HG03095 (cell line): ENCODE results near the gene SLC12A7.
A peak's percentile ranks its signal among the peaks of the same experiment; 100 is the strongest.

ENCODE experiments used
- ATAC-seq: cut with Tn5 transposase; IDR thresholded peaks from one replicate; pipeline ENCODE4 v1.9.1; 2021; ENCODE audit warnings: moderate library complexity; ENCODE audit not compliant: unreplicated experiment

The SLC12A7 gene

DNA sequence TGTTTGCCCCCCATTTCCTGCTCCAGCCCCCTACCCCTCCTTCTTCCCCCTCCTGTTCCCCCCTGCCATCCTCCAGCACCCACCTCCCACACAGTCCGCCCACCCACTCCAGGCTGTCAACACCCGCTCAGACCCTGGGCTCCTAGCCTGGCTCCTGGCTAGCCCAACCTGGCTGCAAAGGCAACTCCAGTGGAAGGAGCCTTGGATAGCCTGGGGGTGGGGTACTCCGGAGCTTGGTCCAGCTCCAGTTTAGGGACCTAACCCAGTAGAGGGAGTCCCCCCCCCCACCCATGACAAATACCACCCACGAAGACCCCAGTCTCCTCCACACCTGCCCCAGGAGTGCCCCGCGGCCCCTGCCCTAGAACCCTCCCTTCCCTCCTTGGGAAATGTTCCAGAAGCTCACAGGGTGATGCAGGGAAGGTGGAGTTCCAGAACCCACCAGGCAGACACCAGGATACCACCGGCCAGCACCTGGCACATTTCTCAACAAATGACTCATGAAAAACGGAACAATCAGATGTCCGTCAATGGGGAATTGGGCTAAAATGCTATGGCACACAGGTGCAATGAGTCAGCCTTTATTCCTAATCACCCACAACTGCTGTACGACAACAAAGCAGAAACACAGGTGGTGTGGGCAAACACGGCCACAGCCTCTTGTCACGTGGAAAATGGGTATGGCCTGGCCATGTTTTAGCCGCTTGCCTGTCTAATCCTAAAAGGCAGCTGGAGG is 901 bp upstream of the SLC12A7 start:
- ATAC-seq: no peak

DNA sequence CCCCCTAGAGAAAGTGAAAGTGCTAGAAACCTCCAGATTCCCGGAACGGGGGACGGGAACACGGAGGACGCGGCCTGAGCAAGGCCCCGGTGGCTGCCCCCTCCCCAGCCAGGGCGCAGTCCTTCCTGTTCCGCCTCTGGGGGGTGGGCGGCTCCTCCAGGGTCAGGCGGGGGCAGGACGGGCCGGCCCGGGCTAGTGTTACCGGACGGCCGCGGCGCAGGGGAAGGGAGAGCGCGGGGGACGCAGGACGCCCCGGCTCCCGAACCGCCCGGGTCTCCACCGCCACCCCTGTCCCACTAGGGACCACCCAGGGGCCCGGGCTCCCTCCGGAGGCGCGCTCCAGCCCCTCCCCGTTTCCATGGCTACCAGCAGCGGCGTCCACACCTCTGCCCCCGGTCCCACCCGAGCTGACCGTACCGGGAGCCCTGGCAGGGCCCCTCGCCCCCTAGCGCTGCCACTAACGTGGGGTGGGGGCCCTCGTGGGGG is 579 bp downstream of the SLC12A7 start:
- peak; percentile 8 for ATAC-seq

DNA sequence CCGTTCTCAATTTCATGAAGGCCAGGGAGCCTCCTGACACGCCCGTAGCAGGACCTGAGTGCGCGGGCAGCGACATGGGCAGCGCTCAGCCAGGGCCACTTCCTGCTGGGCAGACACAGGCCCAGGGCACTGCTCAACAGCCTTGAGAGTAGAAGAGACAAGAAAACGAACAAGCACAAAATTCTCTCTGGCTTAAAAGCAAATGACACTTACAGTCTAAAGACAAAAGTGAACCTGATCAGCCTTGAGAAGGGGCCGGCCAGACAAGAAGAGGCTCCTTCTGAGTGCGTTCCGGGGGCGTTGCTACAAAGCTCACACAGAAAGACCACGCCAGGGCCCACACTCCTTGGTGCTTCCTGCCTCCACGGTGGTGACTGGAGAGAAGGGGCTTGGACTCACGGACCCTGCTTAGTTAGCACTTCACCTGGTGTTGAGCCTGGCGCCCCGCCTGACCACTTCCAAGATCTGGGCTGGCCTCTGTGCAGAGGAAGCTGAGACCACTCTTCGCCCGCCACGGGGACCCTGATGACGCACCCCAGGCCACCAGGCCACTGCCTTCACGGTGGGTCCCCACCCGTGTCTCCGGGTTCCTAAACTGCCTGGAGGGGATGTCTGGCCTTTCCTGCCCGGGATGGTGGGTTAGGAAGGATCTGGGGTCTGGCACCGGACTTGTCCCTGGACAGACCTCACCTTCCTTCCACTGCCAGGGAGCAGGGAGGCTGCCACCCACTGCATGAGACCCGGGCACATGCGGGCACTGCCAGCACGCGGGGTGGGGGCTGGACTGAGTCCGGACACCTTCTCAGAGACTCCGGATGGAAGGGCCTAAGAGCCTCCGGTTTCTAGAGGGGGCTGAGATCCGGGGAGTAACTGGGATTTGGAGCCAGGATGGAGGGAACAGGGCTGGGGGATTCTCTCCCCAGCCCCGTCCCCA is 1.3 kb downstream of the SLC12A7 start:
- ATAC-seq: no peak

DNA sequence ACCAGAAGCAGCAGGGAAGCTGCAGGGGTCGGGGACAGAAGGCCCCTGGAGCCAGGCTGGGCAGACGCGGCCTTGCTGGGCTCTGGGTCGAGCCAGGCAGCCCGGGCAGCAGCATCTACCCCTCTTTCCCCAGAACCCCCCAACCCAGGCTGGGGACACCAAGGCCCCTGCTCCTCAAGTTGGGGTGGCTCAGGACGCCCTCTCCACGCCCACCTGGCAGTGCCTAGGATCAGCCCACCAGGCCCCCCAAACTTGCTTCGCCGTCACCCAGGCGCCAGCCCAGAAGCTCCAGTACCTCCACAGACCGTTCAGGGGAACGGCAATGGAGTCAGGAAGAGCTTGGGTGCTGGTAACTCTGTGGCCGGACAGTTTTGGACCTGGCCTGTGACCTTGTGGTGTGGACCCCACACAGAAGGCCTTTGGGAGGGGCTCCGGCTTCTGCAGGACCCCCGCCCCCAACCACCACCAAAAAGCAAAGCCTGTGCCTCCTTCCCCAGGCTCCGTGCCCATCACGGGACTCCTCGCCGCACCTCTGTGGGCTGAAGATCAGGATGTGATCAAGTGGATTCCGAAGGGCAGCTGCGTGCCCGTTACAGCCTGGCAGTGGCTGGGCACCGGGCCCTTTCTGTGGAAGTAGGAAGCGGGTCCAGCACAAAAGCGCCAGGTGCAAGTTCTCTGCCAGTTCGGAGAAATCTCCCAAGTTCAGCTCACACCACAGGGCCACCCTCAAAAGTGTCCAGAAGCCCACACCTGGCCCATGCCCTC is 2.1 kb downstream of the SLC12A7 start:
- no peak for ATAC-seq

DNA sequence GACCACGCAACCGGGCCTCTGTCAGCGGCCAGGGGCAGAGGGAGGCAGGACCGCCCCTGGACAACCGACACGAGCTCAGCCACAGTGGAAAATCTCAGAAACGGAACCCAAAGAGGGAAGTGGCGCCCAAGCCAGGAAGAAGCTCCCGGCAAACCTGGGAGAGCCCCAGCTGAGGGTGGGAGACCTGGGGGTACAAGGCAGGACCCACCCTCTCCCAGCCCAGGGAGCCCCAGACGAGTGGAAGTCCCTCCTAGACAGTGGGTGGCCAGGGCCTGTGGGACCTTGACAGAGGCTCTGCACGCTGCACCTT is 3.0 kb downstream of the SLC12A7 start:
- no peak for ATAC-seq

DNA sequence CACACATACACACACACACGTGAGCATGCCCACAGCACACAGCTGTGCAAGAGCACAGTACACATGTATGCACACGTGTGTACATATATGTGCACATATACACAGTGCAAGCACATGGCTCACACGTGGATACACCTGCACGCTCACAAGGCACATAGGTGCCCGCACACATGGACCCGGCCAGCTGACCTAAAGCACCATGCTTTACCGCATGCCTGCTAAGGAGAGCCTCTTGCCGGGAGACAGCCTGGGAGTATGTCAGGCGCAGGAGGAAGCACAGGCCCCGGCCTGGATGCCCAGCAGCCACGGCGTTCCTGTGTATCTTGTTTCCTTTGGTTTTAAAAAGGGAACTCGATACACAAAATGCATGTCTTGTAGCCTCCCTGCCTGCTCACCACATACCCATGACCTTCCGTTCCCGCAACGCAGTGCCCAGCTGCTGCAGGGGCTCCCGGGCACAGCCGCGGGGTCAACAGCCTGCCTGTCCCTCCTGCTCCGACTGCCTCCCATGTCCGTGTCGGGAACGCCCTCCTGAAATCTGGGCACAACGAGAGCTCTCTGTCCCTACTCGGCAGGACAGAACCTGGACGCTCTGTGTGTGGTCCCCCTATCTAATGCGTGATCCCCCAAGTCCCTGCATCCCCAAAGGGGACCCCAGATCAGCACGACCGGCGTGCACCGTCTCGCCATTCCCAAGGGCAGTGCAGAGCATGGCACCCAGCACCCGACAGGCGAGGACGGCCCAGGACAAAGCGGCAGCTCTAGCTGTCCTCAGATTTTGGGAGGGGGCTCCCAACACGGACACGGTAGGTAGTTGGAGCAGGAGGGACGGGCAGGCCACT is 3.6 kb downstream of the SLC12A7 start:
- no peak for ATAC-seq

DNA sequence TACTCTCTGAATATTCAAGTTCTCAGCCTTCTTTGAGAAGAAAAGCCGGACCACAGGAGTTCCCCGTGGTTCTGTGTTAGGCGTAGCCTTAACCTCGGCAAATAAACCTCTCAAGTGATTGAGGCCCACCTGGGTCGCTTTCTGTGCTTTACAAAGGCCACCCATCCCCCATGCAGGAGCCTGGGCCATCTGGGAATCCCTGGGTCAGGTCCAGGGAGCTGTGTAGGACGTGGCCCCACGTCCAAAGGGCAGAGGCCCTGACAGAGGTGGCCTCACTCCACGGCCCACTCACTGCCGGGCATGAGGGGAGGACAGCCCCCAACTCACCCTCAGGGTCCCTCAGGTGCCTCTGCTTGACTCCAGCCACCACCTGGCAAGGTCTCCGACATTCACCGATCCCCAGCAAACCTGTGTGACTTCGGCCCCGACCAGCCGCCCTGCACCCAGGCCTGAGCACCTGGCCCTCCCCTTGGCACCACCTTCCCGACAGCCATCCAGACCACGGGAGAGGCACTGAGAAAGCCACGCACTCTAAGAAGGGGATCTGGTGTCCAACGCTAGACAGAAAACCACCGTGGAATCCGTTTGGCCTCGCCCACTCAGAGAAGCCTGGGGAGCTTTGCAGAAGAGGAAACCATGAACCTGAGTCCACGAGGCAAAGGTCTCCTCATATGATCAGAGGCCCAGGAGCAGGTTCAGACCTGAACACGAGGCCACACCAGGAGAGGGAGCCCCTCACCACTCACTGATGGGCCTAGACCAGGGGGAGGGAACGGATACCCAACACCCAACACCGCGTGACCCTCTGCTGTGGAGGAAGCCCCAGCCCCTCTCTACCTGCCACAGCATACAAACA is 4.5 kb downstream of the SLC12A7 start:
- no peak for ATAC-seq

DNA sequence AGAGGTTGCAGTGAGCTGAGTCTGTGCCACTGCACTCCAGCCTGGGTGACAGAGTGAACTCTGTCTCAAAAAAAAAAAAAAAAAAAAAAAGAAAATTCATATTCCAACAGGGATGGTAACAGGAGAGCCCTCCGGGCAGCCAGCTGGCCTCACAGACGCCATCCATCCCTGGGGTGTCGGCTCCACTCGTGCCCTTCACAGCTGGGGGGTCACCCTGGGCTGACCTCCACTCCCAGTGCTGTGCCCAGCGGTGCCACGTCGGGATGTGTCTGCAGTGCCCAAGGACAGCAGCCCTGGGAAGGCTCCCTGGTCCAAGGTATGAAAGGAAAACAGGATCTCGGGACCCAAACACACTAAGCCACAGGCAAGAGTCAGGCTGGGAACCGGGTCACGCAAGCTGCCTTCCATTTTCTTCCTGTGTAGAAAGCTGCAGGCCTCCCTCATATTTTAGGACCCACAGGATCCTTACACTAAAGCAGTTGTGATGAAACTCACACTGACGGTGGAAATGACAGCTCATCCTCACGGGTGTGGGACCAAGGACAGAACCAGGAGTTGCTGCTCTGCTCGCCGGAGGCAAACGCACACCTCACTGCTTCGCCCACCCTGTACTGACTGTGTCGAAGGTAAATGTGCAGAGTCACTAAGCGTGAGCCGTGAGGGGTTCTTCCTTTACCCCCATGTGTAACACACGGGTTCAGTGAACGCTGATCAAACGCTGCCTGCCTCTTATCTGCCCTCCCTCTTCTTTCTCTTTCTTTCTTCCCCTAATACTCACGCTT is 5.3 kb downstream of the SLC12A7 start:
- no peak for ATAC-seq

DNA sequence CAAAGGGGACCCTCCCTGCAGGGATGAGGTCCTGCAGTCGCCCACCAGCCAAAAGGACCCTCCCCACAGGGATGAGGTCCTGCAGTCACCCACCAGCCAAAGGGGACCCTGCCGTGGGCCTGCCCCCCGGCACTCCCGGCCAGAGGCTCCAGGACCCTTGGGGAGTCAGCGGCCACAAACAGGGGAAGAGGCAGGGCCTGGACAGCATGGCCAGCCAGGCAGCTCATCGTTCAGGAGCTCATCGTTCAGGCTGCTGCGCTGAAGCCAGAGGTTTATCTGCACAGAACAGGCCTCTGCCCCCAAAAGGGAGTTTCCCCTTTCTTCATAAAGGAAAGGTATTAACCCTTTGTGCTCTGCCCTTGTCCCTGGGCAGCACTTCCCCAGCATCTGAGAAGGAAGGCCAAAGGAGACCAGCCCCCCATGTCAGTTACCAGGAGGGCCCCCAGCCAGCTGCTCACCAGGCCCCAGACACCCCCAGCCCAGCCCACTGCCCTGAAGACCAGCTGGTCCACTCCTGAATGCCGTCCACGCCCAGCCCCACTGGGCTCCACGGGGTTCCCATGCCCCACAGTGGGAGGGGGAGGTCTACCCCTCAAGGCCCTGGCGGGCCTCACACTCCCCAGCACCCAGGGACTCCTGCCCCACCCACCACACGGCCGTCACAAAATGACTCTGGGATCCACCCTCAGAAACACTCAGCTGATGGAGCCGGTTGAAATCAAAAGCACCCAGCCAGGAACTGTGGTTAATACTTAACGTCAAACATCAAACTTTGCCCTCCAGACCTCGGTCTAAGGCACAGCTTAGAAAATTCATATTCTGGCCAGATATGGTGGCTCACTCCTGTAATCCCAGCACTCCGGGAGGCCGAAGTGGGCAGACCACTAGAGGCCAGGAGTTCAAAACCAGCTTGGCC is 6.3 kb downstream of the SLC12A7 start:
- ATAC-seq: peak; percentile 43

DNA sequence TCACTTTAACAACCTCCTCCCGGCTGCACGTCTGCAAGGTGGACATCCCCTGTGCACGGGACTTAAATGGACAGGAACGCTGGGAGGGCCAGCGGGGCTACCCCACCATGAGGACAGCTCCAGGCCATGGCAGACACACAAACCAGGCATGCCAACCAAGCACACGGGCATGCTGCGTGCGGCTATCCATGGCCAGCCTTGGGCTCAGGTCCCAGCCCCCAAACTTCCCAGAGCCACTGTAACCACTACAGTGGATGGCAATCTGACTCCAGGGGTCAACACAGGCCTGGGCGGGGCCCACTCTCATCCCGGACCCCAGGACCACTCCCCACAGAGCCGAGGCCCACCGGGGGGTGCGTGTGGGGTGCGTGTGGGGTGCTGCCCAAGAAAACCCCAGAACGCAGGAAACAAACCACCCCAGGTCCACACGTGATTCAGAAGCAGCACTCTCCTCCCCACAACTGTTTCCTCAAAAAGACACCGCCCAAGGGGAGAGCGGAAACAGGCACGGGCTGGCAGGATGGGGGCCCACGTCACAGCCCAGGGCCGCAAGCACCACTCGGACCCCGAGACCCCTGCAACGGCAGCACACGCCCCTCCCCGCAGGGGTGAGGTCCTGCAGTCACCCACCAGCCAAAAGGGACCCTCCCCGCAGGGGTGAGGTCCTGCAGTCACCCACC is 7.4 kb downstream of the SLC12A7 start:
- no peak for ATAC-seq

DNA sequence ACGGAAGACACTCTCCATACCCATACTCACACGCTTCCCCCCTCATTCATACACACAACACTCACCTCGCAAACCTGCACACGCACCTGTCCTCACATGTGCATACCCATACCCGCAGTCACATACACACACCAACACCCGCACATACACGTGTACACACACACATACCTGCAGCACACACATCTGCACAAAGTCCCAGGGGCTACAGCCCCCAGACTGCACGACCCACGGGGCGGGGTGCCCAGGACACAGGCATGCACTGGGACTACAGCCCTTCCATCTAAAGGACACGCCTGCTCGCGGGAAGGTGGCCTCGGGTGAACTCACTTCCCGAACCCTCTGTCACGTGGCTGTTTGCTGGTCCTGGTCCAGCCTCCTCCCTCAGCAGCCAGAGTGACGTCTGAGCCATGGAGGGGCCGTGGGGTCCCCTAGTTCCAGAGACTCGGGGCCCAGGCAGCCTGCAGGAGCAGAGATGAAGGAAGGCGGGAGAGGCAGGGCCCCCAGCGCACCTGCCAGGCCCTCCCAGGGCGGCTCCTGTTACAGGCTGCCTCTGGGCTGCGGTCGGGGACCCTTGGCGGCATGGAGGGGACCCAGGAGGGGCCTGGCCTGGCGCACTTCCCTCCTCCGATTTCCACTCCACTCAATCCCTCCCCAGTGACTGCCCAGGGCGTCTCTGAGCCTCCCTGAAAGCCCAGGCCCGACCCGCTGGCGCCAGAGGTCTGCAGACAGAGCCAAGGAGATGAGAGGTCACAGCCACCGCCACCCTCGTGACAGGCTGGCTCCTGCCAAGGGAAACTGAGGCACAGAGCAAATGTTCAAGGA is 8.1 kb downstream of the SLC12A7 start:
- no peak for ATAC-seq

DNA sequence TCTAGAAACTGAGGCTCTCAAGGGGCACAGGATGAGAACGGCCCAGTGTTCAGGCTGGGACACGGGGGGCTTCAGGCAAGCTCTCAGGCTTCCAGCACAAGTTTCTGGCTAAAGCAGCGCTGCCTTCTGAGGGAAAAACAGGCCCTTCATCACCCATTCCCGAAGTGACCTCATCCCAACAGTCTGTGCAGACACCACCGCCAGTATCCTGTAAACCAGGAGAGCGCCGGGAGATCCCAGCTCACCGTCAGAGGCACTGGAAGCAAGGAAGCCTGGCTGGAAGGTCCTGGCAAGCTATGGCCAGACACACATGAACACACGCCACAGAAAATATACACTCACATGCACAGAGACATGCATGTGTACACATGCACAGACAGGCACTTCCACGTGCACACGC is 8.8 kb downstream of the SLC12A7 start:
- ATAC-seq: no peak

DNA sequence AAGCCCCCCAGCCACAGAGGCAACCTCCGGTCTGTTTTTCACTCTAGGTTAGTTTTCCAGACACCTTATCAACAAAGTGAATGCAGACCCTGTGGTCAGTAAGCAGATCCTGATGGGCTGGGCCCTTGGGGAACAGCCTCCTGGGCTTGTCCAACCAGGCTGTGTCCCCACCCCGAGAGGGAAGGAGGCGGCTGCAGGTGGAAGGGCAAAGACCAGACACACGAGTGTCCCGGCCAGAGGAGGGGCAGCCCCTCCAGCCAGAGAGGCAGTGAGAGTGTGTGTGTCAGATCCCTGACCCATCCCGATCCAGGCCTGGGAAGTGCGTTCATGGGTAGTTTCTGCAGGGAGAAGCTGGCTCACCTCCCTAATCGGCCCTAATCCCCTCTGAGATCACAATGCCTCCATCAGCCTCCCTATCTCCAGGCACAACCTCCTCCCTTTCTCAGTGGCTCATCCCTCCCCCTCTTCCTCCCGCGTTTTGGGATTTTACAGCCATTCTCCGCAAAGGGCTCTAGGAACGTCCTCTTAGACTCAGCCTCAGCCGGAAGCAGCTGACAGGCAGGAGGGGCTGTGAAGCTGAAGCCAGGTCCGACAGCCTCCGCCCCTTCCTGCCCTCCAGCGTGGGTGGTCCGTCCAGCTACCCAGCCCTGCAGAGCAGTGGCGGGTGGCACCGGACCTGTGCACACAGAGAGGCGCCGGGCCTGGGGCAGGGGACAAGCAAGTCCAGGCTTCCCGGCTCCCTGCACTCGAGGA is 9.7 kb downstream of the SLC12A7 start:
- no peak for ATAC-seq

DNA sequence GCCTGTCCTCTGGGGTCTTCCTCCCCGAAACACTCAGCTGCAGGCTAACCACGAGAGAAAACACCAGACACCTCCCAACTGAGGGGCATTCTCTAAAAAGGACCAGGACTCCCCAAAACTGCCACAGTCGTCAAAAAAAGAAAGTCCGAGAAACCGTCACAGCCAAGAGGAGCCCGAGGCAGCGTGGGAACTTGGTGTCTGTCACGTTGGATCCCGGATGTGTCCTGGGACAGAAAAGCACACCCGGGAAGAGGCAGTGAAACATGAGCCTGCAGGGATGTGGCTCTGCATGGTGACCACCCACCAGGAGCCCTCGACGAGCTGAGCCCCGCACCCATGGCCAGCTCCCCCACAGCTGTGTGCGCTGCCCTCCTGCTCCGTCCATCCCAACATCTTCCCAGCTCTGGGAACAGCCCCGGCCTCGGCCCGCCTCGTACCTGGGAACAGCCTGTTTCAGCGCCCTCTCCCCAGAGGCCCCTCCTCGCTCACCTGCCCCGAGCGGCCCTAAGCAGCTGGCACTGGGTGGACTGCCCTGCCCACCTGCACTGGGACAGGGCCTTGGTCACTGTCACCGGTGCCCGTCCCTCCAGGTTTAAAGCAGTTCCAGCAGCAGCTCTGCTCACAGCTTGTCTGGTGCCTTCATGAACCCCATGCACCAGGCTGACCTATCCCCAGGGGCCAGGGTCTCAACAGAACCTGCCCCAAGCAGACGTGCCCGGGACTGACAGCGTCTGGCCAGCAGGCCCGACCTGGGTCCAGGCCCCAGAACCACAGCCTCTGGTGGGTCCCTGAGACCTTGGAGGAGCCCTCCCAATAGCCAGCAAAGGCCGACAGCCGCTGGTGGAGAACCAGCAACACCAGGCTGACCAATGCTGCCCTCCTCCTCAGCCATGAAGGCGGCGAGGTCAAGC is 10.9 kb downstream of the SLC12A7 start:
- no peak for ATAC-seq
